K562 (cell line): Measurements from ENCODE around the gene MXI1. TPM values are rescaled to one million over a fixed set of nuclear protein-coding genes. Genes with fewer than 3 reads are reported as not detected.

Experiments used
- ATAC-seq: fragments of 200-7000 bp; cut with Tn5 transposase; 3 replicates; pipeline ENCODE4 v1.9.1; 2020; ENCODE audit warnings: moderate library complexity
- BruUV-seq: library from RNA; stranded (reverse); fragments of 400-500 nt; replicated peaks from 2 replicates; lab custom pipeline; 2021; lab: Mats Ljungman, UMichigan
- CTCF ChIA-PET: fragments of 300-600 bp; formaldehyde crosslinking; extraction: SDS; loops from one replicate; lab custom pipeline; 2021; ENCODE audit warnings: low intra/inter-chr PET ratio; lab: Yijun Ruan, JAX
- POLR2A ChIA-PET: fragments of 300-600, 350-650 bp; sonication (Branson Sonifier 250); formaldehyde crosslinking; extraction: SDS; loops from one replicate; lab custom pipeline; 2021; ENCODE audit warnings: antibody characterized with exemption, inconsistent platforms; lab: Yijun Ruan, JAX
- DNase-seq, 4 experiments: peaks; one replicate each; pipeline versions ENCODE4 v3.0.0 to v3.0.0-alpha.2; 2011 to 2018; ENCODE audit warnings: low spot score in 3 of 4, mixed read lengths in 3 of 4; ENCODE audit errors: extremely low read depth in 1 of 4
- FAIRE-seq: peaks from 2 replicates; lab custom pipeline; 2011; peaks lifted over from hg19 to GRCh38; lab: Jason Lieb, UNC
- H2AFZ ChIP-seq: 2 replicates; pipeline ENCODE4 v1.6.0; 2011; ENCODE audit warnings: low read depth, low read length, control low read depth, inconsistent platforms
- H3K27ac ChIP-seq: fragments of 200-600 bp; 3 replicates; pipeline ENCODE4 v1.8.0; 2011; ENCODE audit warnings: low read depth, mild to moderate bottlenecking, control low read depth, inconsistent platforms, low read length, moderate library complexity, mixed read lengths; ENCODE audit errors: extremely low read depth
- H3K27me3 ChIP-seq, 2 experiments: fragments of 300-600 bp in 1 of 2; 2 replicates in 1 of 2; 3 replicates in 1 of 2; pipeline versions ENCODE4 v1.6.0 to v1.8.0; 2011; ENCODE audit warnings: inconsistent platforms in 2 of 2, low read length in 2 of 2, mild to moderate bottlenecking in 1 of 2, mixed read lengths in 1 of 2, moderate library complexity in 1 of 2; ENCODE audit not compliant: control insufficient read depth in 2 of 2, insufficient read depth in 2 of 2
- H3K36me3 ChIP-seq: fragments of 300-600 bp; 3 replicates; pipeline ENCODE4 v1.8.0; 2011; ENCODE audit warnings: mild to moderate bottlenecking, low read length, inconsistent platforms; ENCODE audit not compliant: control insufficient read depth, insufficient read depth
- H3K4me1 ChIP-seq, 2 experiments: fragments of 200-600 bp in 1 of 2; replicated peaks in 1 of 2; 2 replicates in 1 of 2; 3 replicates in 1 of 2; pipeline versions ENCODE4 v1.5.1 to v1.8.0; 2011; ENCODE audit warnings: inconsistent platforms in 2 of 2, low read length in 2 of 2, mild to moderate bottlenecking in 1 of 2, mixed read lengths in 1 of 2, moderate library complexity in 1 of 2; ENCODE audit not compliant: control insufficient read depth in 2 of 2, insufficient read depth in 2 of 2
- H3K4me2 ChIP-seq: 2 replicates; pipeline ENCODE4 v1.6.1; 2011; ENCODE audit warnings: low read length, control low read depth, inconsistent platforms, mixed read lengths; ENCODE audit not compliant: insufficient read depth
- H3K4me3 ChIP-seq: fragments of 200-600 bp; sonication (generic), shearing (Covaris generic); 2 replicates; pipeline ENCODE4 v1.5.1; 2016; ENCODE audit warnings: control low read depth, inconsistent platforms
- H3K79me2 ChIP-seq: fragments of 200-600 bp; 3 replicates; pipeline ENCODE4 v1.8.0; 2011; ENCODE audit warnings: low read length, inconsistent platforms; ENCODE audit not compliant: control insufficient read depth, insufficient read depth
- H3K9ac ChIP-seq, 2 experiments: 2 replicates each; pipeline versions ENCODE4 v1.6.0 to v1.6.1; 2011; ENCODE audit warnings: low read depth in 2 of 2, low read length in 2 of 2, control low read depth in 1 of 2, inconsistent platforms in 1 of 2, mild to moderate bottlenecking in 1 of 2, mixed read lengths in 1 of 2; ENCODE audit not compliant: insufficient read depth in 1 of 2
- H3K9me1 ChIP-seq: one replicate; pipeline ENCODE4 v1.6.0; 2011; ENCODE audit warnings: inconsistent platforms, mild to moderate bottlenecking, low read length, moderate library complexity; ENCODE audit not compliant: control insufficient read depth, insufficient read depth
- H3K9me3 ChIP-seq: replicated peaks from 2 replicates; pipeline ENCODE4 v1.5.1; 2011; ENCODE audit warnings: low read depth, low read length, inconsistent platforms; ENCODE audit not compliant: control insufficient read depth, insufficient read depth
- H4K20me1 ChIP-seq: replicated peaks from 2 replicates; pipeline ENCODE4 v1.6.1; 2011; ENCODE audit warnings: low read length, inconsistent platforms, mixed read lengths; ENCODE audit not compliant: control insufficient read depth, insufficient read depth
- ARID4B ChIP-seq: sonication (generic); formaldehyde crosslinking; IDR thresholded peaks from 2 replicates; pipeline ENCODE4 v1.8.0; 2022; ENCODE audit warnings: mild to moderate bottlenecking, missing genetic modification reagents
- CEBPG ChIP-seq, 3 experiments: fragments of 200-800 bp in 1 of 3; sonication (Bioruptor generic) in 1 of 3; sonication (generic) in 1 of 3; formaldehyde crosslinking in 1 of 3; IDR thresholded peaks in 2 of 3; conservative IDR thresholded peaks in 1 of 3; 2 replicates each; pipeline versions ENCODE4 v1.6.1 to v1.8.0; 2016 to 2022; ENCODE audit warnings: missing compliant biosample characterization in 2 of 3, missing genetic modification characterization in 2 of 3, mild to moderate bottlenecking in 1 of 3, missing genetic modification reagents in 1 of 3
- HMGN3 ChIP-seq: IDR thresholded peaks from 2 replicates; pipeline ENCODE4 v1.6.1; 2011; ENCODE audit warnings: borderline replicate concordance, low read depth, mild to moderate bottlenecking, mixed read lengths, low read length; ENCODE audit not compliant: insufficient read length; ENCODE audit errors: extremely low read depth
- HOXB6 ChIP-seq: fragments of 250-450 bp; sonication (Bioruptor Pico); IDR thresholded peaks from 2 replicates; pipeline ENCODE4 v1.5.1; 2022; ENCODE audit warnings: mild to moderate bottlenecking, borderline replicate concordance
- NUFIP1 ChIP-seq: fragments of 450-650 bp; IDR thresholded peaks from 2 replicates; pipeline ENCODE4 v1.6.1; 2018; ENCODE audit not compliant: partially characterized antibody
- RNF2 ChIP-seq: sonication (generic); IDR thresholded peaks from 2 replicates; pipeline ENCODE4 v1.6.1; 2016
- SRSF1 ChIP-seq: fragments of 200-400 bp; formaldehyde crosslinking; IDR thresholded peaks from 2 replicates; pipeline ENCODE4 v1.6.1; 2017; ENCODE audit warnings: mild to moderate bottlenecking, low read depth, low read length, moderate library complexity
- ZNF324 ChIP-seq: fragments of 250-450 bp; sonication (Bioruptor Pico); IDR thresholded peaks from 2 replicates; pipeline ENCODE4 v1.4.0; 2020; ENCODE audit warnings: mild to moderate bottlenecking
- ZNF354B ChIP-seq: fragments of 250-450 bp; sonication (Bioruptor Pico); IDR thresholded peaks from 2 replicates; pipeline ENCODE4 v1.4.0; 2020
- ZNF695 ChIP-seq: fragments of 450-650 bp; formaldehyde crosslinking; IDR thresholded peaks from 2 replicates; pipeline ENCODE4 v1.4.0; 2020; ENCODE audit warnings: mild to moderate bottlenecking, moderate library complexity
- WGBS: fragments of 100-300 bp; shearing (Covaris generic); methylation state at CpG from one replicate; pipeline ENCODE4 v1.1.6; 2016; ENCODE audit warnings: low coverage, mixed read lengths; ENCODE audit not compliant: insufficient coverage; ENCODE audit errors: missing lambda C conversion rate; 5-methylcytosine and 5-hydroxymethylcytosine counted together
- in situ Hi-C: fragments of 300-500 bp; cut with MboI; formaldehyde crosslinking; loops from 4 replicates; pipeline ENCODE4 v1.15.0; 2018; ENCODE audit warnings: inconsistent platforms, mixed read lengths
- intact Hi-C: fragments of 100-400 bp; cut with micrococcal nuclease; formaldehyde crosslinking; loops from 2 replicates; pipeline ENCODE4 v1.14.2; 2022
- polyA plus RNA-seq, 8 experiments: library from polyadenylated mRNA; depleted of rRNA in 4 of 8; stranded (reverse) in 5 of 8; unstranded in 3 of 8; fragments of >200 nt; fragmentation: Nextera tagmentation in 2 of 8; fragmentation: Illumina TruSeq in 1 of 8; extraction: Ambion mirVana in 2 of 8; extraction: Trizol in 1 of 8; gene quantifications; 2 replicates each; pipeline versions ENCODE4 v1.2.1 to v1.2.3, GENCODE V29; 2011 to 2014; ENCODE audit warnings: inconsistent platforms in 1 of 8, missing spikeins in 1 of 8
- total RNA-seq, 7 experiments: library from RNA; depleted of rRNA in 6 of 7; stranded (reverse); fragments of >200 nt in 6 of 7; fragmentation: Illumina TruSeq in 2 of 7; extraction: Trizol in 2 of 7; gene quantifications; 2 replicates each; pipeline versions ENCODE4 v1.2.1 to v1.2.3, GENCODE V29; 2011 to 2021; ENCODE audit warnings: low replicate concordance in 1 of 7

Gene MXI1
- total and polyA plus RNA-seq, 9 of the 15 experiments (the other 6 are each of a cell fraction or from before 2014, with no cell fraction given) = 9.1 to 23.7 (median 14.8) TPM

GRCh38 chr10:110317866-110318850 lies 110.8 kb downstream of the MXI1 start (continued):
- TF ChIP-seq ARID4B (CRISPR knock-in tag) = no peak

- Histone ChIP-seq H3K79me2 (no peaks in the 10 kb centered on the region), H3K27me3 (peaks cover 3 to 10% of the 10 kb centered on the region in 2 experiments; a peak in 1 of 5 replicates), H3K4me1 (no peaks in the 10 kb centered on the region; a peak in 1 of 5 replicates), H3K36me3 (no peaks in the 10 kb centered on the region), H4K20me1 (no peaks in the 10 kb centered on the region), H3K4me2 (no peak overlapping the region), H3K9me3 (no peaks in the 10 kb centered on the region; the same call in 1 of the 2 replicates), H3K9me1 (no peaks in the 10 kb centered on the region), H3K4me3 (no peak overlapping the region), H2AFZ (no peak overlapping the region), H3K27ac (no peak overlapping the region), H3K9ac (no peak overlapping the region)
- TF ChIP-seq RNF2 = no peak
- no peak for TF ChIP-seq ZNF354B
- TF ChIP-seq ZNF695 (CRISPR knock-in tag) = no peak
- TF ChIP-seq HOXB6 (CRISPR knock-in tag) = no peak
- no peak for TF ChIP-seq ZNF324 (CRISPR knock-in tag)
- no peak for TF ChIP-seq NUFIP1
- TF ChIP-seq SRSF1 = no peak
- TF ChIP-seq HMGN3 = no peak
- no peak for TF ChIP-seq CEBPG (CRISPR knock-in tag; IDR thresholded peaks at IDR 0.05)
- TF ChIP-seq CEBPG (tag; conservative IDR thresholded peaks at IDR 0.05 in 1 of 2, IDR thresholded peaks at IDR 0.05 in 1 of 2) = no peak
- ChIA-PET POLR2A (no interaction called here), CTCF (no interaction called here)
- FAIRE-seq (no peak), DNase-seq (no peak), ATAC-seq (no peak)
- intact Hi-C loops = no loop called here
- 0% methylated on average over 4 of the region's 6 CpGs for WGBS
- in situ Hi-C loops = loop anchor here (10.0 kb wide), 1 partner anchor 1853 kb away; no protein-coding TSS in a partner anchor
- BruUV-seq = no TSS peak
Observed at GRCh38 chr10:110321869-110322620, 114.6 kb downstream of the MXI1 start.
